Right kidney (tissue), 1 donor: ENCODE measurements around the gene BRINP3.
"Not testable (repeated sequence)": the region's sequence is repeated elsewhere in the genome, so short reads cannot be mapped to it uniquely, and the experiment has no call there.

Experiments
- DNase-seq: peaks from one replicate; pipeline ENCODE4 v3.0.0-alpha.2; 2016

BRINP3 gene

GRCh38 chr1:190179817-190180216 lies 297.8 kb downstream of the BRINP3 start:
- no peak for DNase-seq

- DNase-seq: no peak
Observed at GRCh38 chr1:190178827-190179226, 298.8 kb downstream of the BRINP3 start.

- no peak for DNase-seq
Observed at GRCh38 chr1:190177555-190177954, 300.1 kb downstream of the BRINP3 start.

- no peak for DNase-seq
Observed at GRCh38 chr1:190176776-190177175, 300.9 kb downstream of the BRINP3 start.

- DNase-seq: no peak
Observed at GRCh38 chr1:190175320-190175719, 302.3 kb downstream of the BRINP3 start.

- no peak for DNase-seq
Observed at GRCh38 chr1:190172651-190173430, 304.8 kb downstream of the BRINP3 start.

GRCh38 chr1:190170321-190170720 lies 307.3 kb downstream of the BRINP3 start:
- no peak for DNase-seq

GRCh38 chr1:190169311-190170067 lies 308.2 kb downstream of the BRINP3 start:
- DNase-seq: no peak

- no peak for DNase-seq
Observed at GRCh38 chr1:190168893-190169280, 308.8 kb downstream of the BRINP3 start.

GRCh38 chr1:190168116-190168892 lies 309.4 kb downstream of the BRINP3 start:
- no peak for DNase-seq

- DNase-seq: no peak
Observed at GRCh38 chr1:190159146-190159545, 318.5 kb downstream of the BRINP3 start.

- DNase-seq: no peak
Observed at GRCh38 chr1:190154744-190155143, 322.9 kb downstream of the BRINP3 start.

- no peak for DNase-seq
Observed at GRCh38 chr1:190147616-190148015, 330.0 kb downstream of the BRINP3 start.

- DNase-seq: no peak
Observed at GRCh38 chr1:190144650-190145049, 333.0 kb downstream of the BRINP3 start.

- no peak for DNase-seq
Observed at GRCh38 chr1:190140644-190141043, 337.0 kb downstream of the BRINP3 start.

- no peak for DNase-seq
Observed at GRCh38 chr1:190138702-190139101, 339.0 kb downstream of the BRINP3 start.

- DNase-seq: no peak
Observed at GRCh38 chr1:190138266-190138665, 339.4 kb downstream of the BRINP3 start.

GRCh38 chr1:190129366-190129765 lies 348.3 kb downstream of the BRINP3 start:
- no peak for DNase-seq

- DNase-seq: no peak
Observed at GRCh38 chr1:190126728-190127127, 350.9 kb downstream of the BRINP3 start.

GRCh38 chr1:190124068-190124467 lies 353.6 kb downstream of the BRINP3 start:
- DNase-seq: no peak

GRCh38 chr1:190120564-190120963 lies 357.1 kb downstream of the BRINP3 start:
- not testable (repeated sequence) for DNase-seq

GRCh38 chr1:190119683-190120082 lies 358.0 kb downstream of the BRINP3 start:
- DNase-seq: no peak

- DNase-seq: no peak
Observed at GRCh38 chr1:190116921-190117320, 360.7 kb downstream of the BRINP3 start.
